Skin epidermis (tissue), 12 donors: ENCODE results near the gene ATP6V0B.
A peak's percentile ranks its signal among the peaks of the same experiment; 100 is the strongest.

Source experiments
- H3K27ac ChIP-seq, 21 experiments: fragments of 200-600 bp; sonication (generic) in 11 of 21; one replicate each; pipeline ENCODE4 v1.5.0; 2020; ENCODE audit warnings: mild to moderate bottlenecking in 3 of 21, inconsistent platforms in 2 of 21, moderate library complexity in 2 of 21
- H3K4me3 ChIP-seq, 7 experiments: fragments of 200-600 bp; sonication (generic) in 2 of 7; one replicate each; pipeline ENCODE4 v1.5.0; 2020; ENCODE audit warnings: inconsistent platforms in 2 of 7, mild to moderate bottlenecking in 2 of 7, moderate library complexity in 1 of 7

Gene ATP6V0B

DNA sequence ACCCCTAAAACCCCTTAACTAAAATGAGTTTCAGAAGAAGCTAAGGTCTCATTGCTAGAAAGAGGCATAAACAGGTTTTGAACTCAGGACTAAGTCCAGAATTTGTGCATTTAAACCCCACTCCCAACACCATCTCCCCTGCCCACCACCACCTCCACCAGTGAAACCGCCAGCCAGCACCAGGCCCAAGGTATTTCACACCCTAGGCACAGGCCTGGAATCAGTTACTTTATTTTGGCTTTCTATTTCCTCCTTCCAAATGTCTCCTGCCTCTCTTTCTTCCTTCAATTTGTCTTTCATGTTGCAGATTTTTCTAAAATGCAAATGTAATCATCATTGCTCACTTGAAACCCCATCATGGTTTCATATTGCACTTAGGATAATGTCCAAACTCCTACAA lies 29.9 kb upstream of the ATP6V0B start:
- Histone ChIP-seq H3K27ac (no peak overlapping the region), H3K4me3 (no peak overlapping the region)

DNA sequence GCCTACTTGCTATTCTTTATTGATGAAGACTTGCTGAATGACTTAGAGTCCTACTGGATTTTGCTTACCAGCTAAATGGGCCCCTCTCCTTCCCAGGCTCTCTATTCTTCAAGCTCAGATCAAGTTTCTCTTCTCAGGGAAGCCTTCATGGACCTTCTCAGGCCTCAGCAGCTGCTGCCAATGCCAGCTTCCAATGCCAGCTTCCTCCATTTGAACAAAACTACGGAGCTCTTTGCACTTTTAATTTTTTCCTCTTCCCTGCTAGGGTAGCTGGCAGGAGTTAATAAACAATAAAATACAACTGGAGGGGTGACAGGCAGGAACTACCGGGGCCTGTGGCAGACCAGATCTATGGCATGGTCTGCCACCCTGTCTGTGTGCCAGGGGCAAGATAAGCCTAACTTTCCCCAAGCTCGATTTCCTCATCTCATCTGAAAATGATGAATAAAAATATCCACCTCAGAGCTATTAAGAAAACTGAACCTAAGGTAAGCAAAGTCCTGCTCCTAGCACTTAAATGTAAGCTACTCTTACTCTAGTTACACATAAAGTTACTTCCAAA lies 29.0 kb upstream of the ATP6V0B start:
- peak overlapping the region; percentile 58 to 86 (median 64) for H3K4me3 ChIP-seq

DNA sequence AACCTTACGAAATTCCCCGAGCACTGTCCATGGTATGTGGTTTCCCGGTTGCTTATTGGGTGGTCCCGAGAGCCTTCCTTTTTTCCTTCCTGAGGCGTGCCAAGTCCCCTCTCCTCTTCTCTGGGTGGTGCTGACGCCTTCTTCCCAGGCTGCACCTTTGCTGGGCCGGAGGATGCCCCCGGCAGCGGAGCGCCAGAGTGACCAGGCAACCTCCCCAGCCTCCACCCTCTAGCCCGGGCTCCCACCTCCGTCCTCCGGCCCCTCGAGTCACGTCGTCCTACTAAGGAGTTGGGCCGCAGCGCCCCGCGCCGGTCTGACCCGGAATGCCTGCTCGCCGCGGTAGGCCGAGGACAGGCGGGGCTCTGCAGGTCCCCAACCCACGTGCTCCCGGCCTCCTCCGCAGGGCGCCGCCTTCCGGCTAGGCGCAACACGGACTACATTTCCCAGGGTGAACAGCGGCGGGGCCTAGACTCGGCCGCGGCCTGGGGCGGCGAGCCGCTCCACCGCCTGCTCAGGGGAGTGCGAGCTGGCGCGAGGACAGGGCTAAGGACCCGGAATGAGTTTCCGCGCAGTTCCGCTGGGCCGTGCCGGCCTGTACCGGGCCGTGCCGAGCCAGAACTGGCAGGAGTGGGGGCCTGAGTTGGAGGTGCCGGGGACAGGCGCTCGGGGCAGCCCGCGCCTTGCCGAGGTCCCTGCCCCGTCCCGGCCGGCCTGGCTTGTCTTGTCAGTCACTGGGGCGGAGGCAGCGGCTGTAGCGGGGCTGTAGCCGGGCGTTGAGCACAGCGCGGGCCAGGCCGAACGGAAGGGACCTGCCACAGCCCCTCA lies 28.3 kb upstream of the ATP6V0B start, which contains the start of gene IPO13:
TSS of gene IPO13 (plus strand) at position 715 of the 825 bp plus-strand sequence. CDS start 651 bp downstream, outside the sequence.
- H3K4me3 ChIP-seq: peak within 1 kb of the TSS; percentile 58 to 86 (median 64)

More for the DNA sequence above, 29.0 kb upstream of the ATP6V0B start:
- H3K27ac ChIP-seq: peak overlapping the region; percentile 32 to 100 (median 99)

DNA sequence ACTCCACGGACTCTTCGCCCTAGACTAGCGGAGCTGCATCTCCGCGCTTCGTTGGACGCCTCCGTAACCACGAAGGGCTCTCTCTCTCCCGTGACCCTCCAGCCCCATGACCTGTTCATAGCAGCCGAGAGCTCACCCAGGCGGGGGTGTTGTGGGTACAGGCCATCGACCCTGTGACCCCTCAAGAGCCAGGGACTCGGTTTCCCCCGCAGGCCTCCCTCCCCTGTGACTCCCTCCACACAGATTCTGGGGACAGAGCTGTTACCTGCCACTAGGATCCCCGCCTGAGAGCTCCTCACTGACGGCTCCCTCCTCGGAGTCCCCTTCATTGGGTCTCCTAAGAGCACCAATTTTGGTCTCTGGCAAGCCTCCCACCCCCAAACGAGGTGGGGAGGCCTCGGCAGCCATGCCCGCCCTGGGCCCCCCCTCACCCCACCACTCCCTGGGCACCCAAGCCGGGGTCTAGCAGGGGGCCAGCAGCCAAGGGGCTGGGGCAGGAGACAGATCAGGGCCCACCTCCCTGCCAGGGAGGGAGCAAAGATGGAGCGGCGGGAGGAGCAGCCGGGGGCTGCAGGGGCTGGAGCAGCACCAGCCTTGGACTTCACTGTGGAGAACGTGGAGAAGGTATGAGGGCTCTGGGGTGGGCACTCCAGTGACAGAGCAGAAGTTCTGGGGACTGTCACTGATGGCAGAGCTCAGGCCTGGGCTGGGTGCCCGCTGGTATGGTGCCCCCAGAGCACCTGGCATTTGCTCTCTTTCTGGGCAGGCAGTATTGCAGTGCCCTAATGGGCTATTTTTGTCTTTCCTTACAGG lies 27.5 kb upstream of the ATP6V0B start:
- H3K4me3 ChIP-seq: peak overlapping the region; percentile 58 to 86 (median 64)
- peak overlapping the region; percentile 84 to 100 (median 99) for H3K27ac ChIP-seq

More for the DNA sequence above, 28.3 kb upstream of the ATP6V0B start, which contains the start of gene IPO13:
- peak within 1 kb of the TSS; percentile 84 to 100 (median 99) for H3K27ac ChIP-seq

GRCh38 chr1:43947874-43948437 lies 26.8 kb upstream of the ATP6V0B start:
- peak overlapping the region in 11 of 21 experiments; percentile 84 to 99 (median 98) for H3K27ac ChIP-seq

GRCh38 chr1:43949678-43950077 lies 25.1 kb upstream of the ATP6V0B start:
- H3K27ac ChIP-seq: no peak overlapping the region
- no peak overlapping the region for H3K4me3 ChIP-seq

More at GRCh38 chr1:43947874-43948437, 26.8 kb upstream of the ATP6V0B start:
- H3K4me3 ChIP-seq: peak overlapping the region in 6 of 7 experiments; percentile 58 to 71 (median 63)

DNA sequence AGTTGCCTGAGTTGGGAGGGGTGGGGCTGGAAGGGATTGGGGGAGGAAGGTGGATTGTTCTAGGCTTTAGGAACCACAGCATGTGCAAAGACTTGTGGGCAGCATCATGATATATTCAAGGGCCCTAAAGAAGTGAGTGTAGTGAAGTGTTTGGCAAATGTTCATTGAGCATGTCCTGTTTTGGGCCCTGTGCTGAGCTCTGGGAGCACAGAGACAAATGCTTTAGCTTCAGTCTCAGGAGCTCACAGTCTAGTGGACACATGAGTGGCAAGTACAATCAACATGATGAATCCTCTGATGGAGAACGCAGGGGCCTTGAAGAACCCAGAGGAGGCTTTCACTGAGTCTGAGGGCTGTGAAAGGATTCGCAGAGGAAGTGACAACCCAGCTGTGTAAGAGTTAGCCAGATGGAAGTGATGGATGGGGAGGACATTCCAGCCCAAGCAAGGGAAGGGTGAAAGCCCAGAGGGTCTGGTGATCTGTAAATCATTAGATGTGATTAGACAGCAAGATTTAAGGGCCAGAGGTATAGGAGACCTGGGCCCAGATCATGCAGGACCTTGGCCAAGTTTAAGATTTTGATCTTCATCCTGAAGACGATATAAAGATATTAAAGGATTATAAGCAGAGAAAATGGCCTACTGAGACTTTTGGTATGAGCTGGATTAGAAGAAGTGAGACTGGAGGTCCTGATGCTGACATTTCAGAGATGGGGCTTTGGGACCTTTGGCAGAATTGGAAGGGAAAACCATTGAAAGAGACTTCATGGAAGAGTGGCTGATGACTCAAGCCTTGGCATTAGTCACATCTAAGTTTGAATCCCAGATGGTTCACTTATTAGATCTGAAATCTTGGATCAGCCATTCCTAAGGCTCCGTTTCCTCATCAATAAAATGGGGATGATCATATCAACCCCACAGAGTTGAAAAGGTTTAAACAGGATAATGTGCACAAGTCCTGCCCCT lies 23.5 kb upstream of the ATP6V0B start:
- Histone ChIP-seq H3K27ac (no peak overlapping the region), H3K4me3 (no peak overlapping the region)

GRCh38 chr1:43952731-43953346 lies 21.9 kb upstream of the ATP6V0B start:
- Histone ChIP-seq H3K4me3 (no peak overlapping the region), H3K27ac (no peak overlapping the region)

- no peak overlapping the region for H3K4me3 ChIP-seq
- H3K27ac ChIP-seq: no peak overlapping the region
Measured at GRCh38 chr1:43953361-43953760, 21.4 kb upstream of the ATP6V0B start.

- Histone ChIP-seq H3K27ac (no peak overlapping the region), H3K4me3 (no peak overlapping the region)
Measured at GRCh38 chr1:43954036-43954435, 20.7 kb upstream of the ATP6V0B start.

- Histone ChIP-seq H3K4me3 (no peak overlapping the region), H3K27ac (no peak overlapping the region)
Measured at GRCh38 chr1:43956234-43956633, 18.5 kb upstream of the ATP6V0B start.

DNA sequence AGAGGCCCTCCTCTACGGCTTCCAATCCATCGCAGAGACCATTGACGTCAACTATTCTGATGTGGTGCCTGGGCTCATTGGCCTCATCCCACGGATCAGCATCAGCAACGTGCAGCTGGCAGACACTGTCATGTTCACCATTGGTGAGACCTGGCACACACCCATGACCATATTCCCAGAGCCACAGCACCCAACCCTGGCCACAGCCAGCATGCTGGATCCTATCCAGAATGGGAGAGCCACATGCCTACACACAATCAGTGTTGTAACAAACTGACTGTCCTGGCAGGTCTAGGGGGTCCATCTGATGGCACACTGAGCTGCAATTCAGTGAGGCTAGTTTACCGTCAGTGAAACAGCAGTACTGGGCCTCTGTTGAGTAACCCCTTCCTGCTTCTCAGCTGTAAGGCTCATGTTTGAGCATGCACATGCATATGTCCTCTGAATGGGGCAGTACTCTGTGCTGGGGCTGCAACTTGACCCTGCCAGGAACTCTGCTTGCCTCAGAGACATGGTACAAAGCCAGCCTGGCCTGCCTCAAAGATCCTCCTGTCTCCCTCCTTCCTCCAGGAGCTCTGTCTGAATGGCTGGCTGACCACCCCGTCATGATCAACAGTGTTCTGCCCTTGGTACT lies 17.2 kb upstream of the ATP6V0B start:
- no peak overlapping the region for H3K27ac ChIP-seq
- no peak overlapping the region for H3K4me3 ChIP-seq

GRCh38 chr1:43958351-43959255 lies 16.2 kb upstream of the ATP6V0B start:
- Histone ChIP-seq H3K27ac (no peak overlapping the region), H3K4me3 (no peak overlapping the region)

GRCh38 chr1:43960798-43961197 lies 14.0 kb upstream of the ATP6V0B start:
- Histone ChIP-seq H3K4me3 (no peak overlapping the region), H3K27ac (no peak overlapping the region)

- Histone ChIP-seq H3K4me3 (no peak overlapping the region), H3K27ac (no peak overlapping the region)
Measured at GRCh38 chr1:43961692-43962091, 13.1 kb upstream of the ATP6V0B start.

DNA sequence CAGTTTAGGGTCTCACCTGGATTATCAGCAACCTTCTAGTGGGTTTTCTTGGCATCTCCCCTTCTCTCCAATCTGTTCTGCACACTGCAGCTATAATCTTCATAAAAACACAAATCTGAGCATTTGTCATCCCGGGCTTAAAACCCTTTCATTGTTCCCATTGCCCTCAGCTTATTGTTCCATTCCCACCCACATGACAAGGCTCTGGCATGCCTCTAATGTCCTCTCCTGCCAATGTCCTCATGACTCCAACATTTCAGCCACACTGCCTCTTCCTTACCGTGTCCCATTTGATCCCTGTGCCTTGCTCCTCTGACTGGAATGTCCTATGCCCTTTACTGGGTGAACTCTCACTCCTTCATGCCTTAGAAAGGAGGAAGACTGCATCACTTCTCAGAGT lies 12.4 kb upstream of the ATP6V0B start:
- Histone ChIP-seq H3K27ac (no peak overlapping the region), H3K4me3 (no peak overlapping the region)

GRCh38 chr1:43963006-43963405 lies 11.8 kb upstream of the ATP6V0B start:
- H3K4me3 ChIP-seq: no peak overlapping the region
- H3K27ac ChIP-seq: no peak overlapping the region
